GM19240 (cell line): ENCODE measurements around the gene ADAMTS20.

ENCODE experiments used
- DNase-seq: peaks from one replicate; pipeline ENCODE4 v3.0.0; 2011; ENCODE audit warnings: low spot score; ENCODE audit not compliant: insufficient read length

ADAMTS20 gene

GRCh38 chr12:43317156-43317555 lies 234.8 kb downstream of the ADAMTS20 start:
- no peak for DNase-seq

GRCh38 chr12:43316520-43316919 lies 235.5 kb downstream of the ADAMTS20 start:
- DNase-seq = no peak

- no peak for DNase-seq
Measured at GRCh38 chr12:43315961-43316360, 236.0 kb downstream of the ADAMTS20 start.

GRCh38 chr12:43312991-43313505 lies 239.0 kb downstream of the ADAMTS20 start:
- no peak for DNase-seq

- DNase-seq = no peak
Measured at GRCh38 chr12:43310596-43310995, 241.4 kb downstream of the ADAMTS20 start.

GRCh38 chr12:43309959-43310358 lies 242.0 kb downstream of the ADAMTS20 start:
- DNase-seq = no peak

- no peak for DNase-seq
Measured at GRCh38 chr12:43308776-43309175, 243.2 kb downstream of the ADAMTS20 start.

GRCh38 chr12:43307126-43307525 lies 244.9 kb downstream of the ADAMTS20 start:
- DNase-seq = no peak

GRCh38 chr12:43306066-43306465 lies 245.9 kb downstream of the ADAMTS20 start:
- DNase-seq = no peak

GRCh38 chr12:43305065-43305464 lies 246.9 kb downstream of the ADAMTS20 start:
- no peak for DNase-seq
